MM.1S (cell line): Measurements from ENCODE around the gene C11orf87.

Experiments used
- DNase-seq: peaks from one replicate; pipeline ENCODE4 v3.0.0-alpha.2; 2015
- H2AFZ ChIP-seq: fragments of 300-600 bp; sonication (generic); 2 replicates; pipeline ENCODE4 v1.6.0; 2016; ENCODE audit warnings: antibody characterized with exemption, low read length
- H3F3A ChIP-seq: fragments of 300-600 bp; sonication (generic); 2 replicates; pipeline ENCODE4 v1.6.1; 2016; ENCODE audit warnings: mild to moderate bottlenecking, antibody characterized with exemption, low read length, moderate library complexity, mixed read lengths; ENCODE audit not compliant: insufficient read depth
- H3K27ac ChIP-seq: fragments of 300-600 bp; sonication (generic); 2 replicates; pipeline ENCODE4 v1.5.1; 2016; ENCODE audit warnings: mild to moderate bottlenecking, low read length
- H3K27me3 ChIP-seq: fragments of 300-600 bp; sonication (generic); replicated peaks from 2 replicates; pipeline ENCODE4 v1.6.0; 2016; ENCODE audit warnings: low read length; ENCODE audit not compliant: insufficient read depth
- H3K36me3 ChIP-seq: fragments of 300-600 bp; sonication (generic); replicated peaks from 2 replicates; pipeline ENCODE4 v1.6.1; 2016; ENCODE audit warnings: mild to moderate bottlenecking, low read length, mixed read lengths; ENCODE audit not compliant: insufficient read depth
- H3K4me1 ChIP-seq: fragments of 300-600 bp; sonication (generic); 2 replicates; pipeline ENCODE4 v1.6.1; 2016; ENCODE audit warnings: low read length, mixed read lengths
- H3K4me2 ChIP-seq: fragments of 300-600 bp; sonication (generic); 2 replicates; pipeline ENCODE4 v1.6.0; 2016; ENCODE audit warnings: low read depth, low read length
- H3K4me3 ChIP-seq: fragments of 300-600 bp; sonication (generic); 2 replicates; pipeline ENCODE4 v1.5.1; 2016; ENCODE audit warnings: low read length, mixed read lengths
- H3K79me2 ChIP-seq: fragments of 300-600 bp; sonication (generic); 2 replicates; pipeline ENCODE4 v1.6.1; 2016; ENCODE audit warnings: mixed run types, low read length, mixed read lengths
- H3K9ac ChIP-seq: fragments of 300-600 bp; sonication (generic); 2 replicates; pipeline ENCODE4 v1.6.1; 2016; ENCODE audit warnings: low read length, mixed read lengths
- H3K9me2 ChIP-seq: fragments of 300-600 bp; sonication (generic); replicated peaks from 2 replicates; pipeline ENCODE4 v1.6.1; 2016; ENCODE audit warnings: mild to moderate bottlenecking, low read length, mixed read lengths; ENCODE audit not compliant: insufficient read depth
- H3K9me3 ChIP-seq: fragments of 300-600 bp; sonication (generic); replicated peaks from 2 replicates; pipeline ENCODE4 v1.6.1; 2016; ENCODE audit warnings: mild to moderate bottlenecking, low read length, mixed read lengths; ENCODE audit not compliant: insufficient read depth
- H4K20me1 ChIP-seq: fragments of 300-600 bp; sonication (generic); 2 replicates; pipeline ENCODE4 v1.6.1; 2016; ENCODE audit warnings: mild to moderate bottlenecking, low read length, moderate library complexity, mixed read lengths; ENCODE audit not compliant: insufficient read depth
- EZH2 ChIP-seq: fragments of 300-600 bp; sonication (generic); optimal IDR thresholded peaks from 2 replicates; pipeline ENCODE3; 2017; ENCODE audit warnings: low read depth, mild to moderate bottlenecking, antibody characterized with exemption, low read length, mixed read lengths
- EZH2phosphoT487 ChIP-seq: fragments of 300-600 bp; sonication (generic); IDR thresholded peaks from 2 replicates; pipeline ENCODE4 v1.6.1; 2018; ENCODE audit warnings: antibody characterized with exemption, low read length
- TF ChIP-seq, protein P1 (sequence below): fragments of 300-600 bp; sonication (generic); IDR thresholded peaks from 2 replicates; pipeline ENCODE4 v1.5.1; 2016; ENCODE audit warnings: antibody characterized with exemption, low read length, mixed read lengths

The C11orf87 gene

DNA sequence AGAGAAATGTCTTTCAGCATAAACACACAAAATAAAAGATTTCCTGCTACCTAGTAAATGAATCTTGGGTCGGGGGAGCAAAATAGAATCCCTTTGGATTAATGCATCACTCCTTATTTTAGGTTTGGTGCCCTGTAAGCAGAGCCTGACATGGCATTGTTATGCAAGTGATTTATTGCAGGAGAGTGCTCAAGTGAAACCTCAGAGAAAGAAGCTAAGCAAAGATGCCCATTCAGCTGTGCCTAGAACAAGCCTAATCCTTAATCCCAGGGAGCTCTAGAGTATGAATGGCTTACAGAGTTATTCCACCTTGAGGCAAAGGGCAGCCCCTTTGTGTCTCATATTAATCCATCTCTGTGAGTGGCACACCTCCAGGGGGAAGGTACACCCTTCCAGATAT is 21.1 kb downstream of the C11orf87 start:
- H3K4me1 ChIP-seq, result no peaks in the 10 kb centered on the region
- no peak overlapping the region for H3K27ac ChIP-seq
- no peak overlapping the region for H3K4me2 ChIP-seq
- H3K36me3 ChIP-seq, result no peaks in the 10 kb centered on the region
- no peak for DNase-seq
- H3F3A ChIP-seq, result no peaks in the 10 kb centered on the region
- H3K4me3 ChIP-seq, result no peak overlapping the region
- TF ChIP-seq, protein P1, sequence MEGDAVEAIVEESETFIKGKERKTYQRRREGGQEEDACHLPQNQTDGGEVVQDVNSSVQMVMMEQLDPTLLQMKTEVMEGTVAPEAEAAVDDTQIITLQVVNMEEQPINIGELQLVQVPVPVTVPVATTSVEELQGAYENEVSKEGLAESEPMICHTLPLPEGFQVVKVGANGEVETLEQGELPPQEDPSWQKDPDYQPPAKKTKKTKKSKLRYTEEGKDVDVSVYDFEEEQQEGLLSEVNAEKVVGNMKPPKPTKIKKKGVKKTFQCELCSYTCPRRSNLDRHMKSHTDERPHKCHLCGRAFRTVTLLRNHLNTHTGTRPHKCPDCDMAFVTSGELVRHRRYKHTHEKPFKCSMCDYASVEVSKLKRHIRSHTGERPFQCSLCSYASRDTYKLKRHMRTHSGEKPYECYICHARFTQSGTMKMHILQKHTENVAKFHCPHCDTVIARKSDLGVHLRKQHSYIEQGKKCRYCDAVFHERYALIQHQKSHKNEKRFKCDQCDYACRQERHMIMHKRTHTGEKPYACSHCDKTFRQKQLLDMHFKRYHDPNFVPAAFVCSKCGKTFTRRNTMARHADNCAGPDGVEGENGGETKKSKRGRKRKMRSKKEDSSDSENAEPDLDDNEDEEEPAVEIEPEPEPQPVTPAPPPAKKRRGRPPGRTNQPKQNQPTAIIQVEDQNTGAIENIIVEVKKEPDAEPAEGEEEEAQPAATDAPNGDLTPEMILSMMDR, result no peak
- TF ChIP-seq EZH2phosphoT487 (no peak), EZH2 (no peak)
- H2AFZ ChIP-seq, result no peak overlapping the region
- no peaks in the 10 kb centered on the region for H3K9me3 ChIP-seq
- H3K27me3 ChIP-seq, result no peaks in the 10 kb centered on the region
- H3K9ac ChIP-seq, result no peak overlapping the region
- no peaks in the 10 kb centered on the region for H3K79me2 ChIP-seq
- no peaks in the 10 kb centered on the region for H4K20me1 ChIP-seq
- H3K9me2 ChIP-seq, result no peaks in the 10 kb centered on the region

DNA sequence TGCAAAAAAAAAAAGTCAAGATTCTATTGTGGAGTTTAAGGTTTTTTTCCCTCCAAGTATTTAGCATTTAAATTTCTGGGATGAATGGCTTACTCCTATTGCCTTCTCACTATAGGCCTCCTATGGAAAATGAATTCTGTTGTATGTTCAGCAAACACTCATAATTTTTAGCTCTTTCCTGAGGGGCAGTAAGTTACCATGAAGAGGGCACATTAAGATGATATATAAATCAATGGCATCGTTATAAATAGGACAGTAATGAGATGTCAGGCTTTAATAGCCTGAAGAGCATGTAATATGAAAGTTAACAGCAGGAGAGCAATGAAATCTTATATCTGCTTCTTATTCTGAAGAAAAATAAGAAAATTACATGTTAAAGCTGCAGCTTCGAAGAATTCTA is 32.9 kb downstream of the C11orf87 start:
- H3K9me3 ChIP-seq, result no peaks in the 10 kb centered on the region
- no peaks in the 10 kb centered on the region for H3K27me3 ChIP-seq
- no peak overlapping the region for H3K9ac ChIP-seq
- no peaks in the 10 kb centered on the region for H3K9me2 ChIP-seq
- H3K27ac ChIP-seq, result no peak overlapping the region
- H3K4me2 ChIP-seq, result no peak overlapping the region
- no peaks in the 10 kb centered on the region for H3K36me3 ChIP-seq
- TF ChIP-seq, protein P1, result no peak
- TF ChIP-seq EZH2phosphoT487 (no peak), EZH2 (no peak)
- no peaks in the 10 kb centered on the region for H3K79me2 ChIP-seq
- H2AFZ ChIP-seq, result no peak overlapping the region
- no peak overlapping the region for H3K4me3 ChIP-seq
- DNase-seq, result no peak
- no peaks in the 10 kb centered on the region for H4K20me1 ChIP-seq
- H3F3A ChIP-seq, result no peaks in the 10 kb centered on the region
- no peaks in the 10 kb centered on the region for H3K4me1 ChIP-seq
